DND-41 (cell line): Measurements from ENCODE around the gene TMEM132D.

Experiments used
- CTCF ChIP-seq: IDR thresholded peaks from 2 replicates; pipeline ENCODE4 v1.5.1; 2012; ENCODE audit warnings: borderline replicate concordance, low read length, moderate library complexity, mild to moderate bottlenecking; ENCODE audit not compliant: poor library complexity, severe bottlenecking; ENCODE audit errors: extremely low read depth
- EZH2 ChIP-seq: IDR thresholded peaks from 3 replicates; pipeline ENCODE4 v1.6.1; 2012; ENCODE audit warnings: borderline replicate concordance, low read depth, mild to moderate bottlenecking, moderate library complexity, low read length, inconsistent platforms; ENCODE audit not compliant: severe bottlenecking

- TF ChIP-seq EZH2 (no peak), CTCF (no peak)
Observed at GRCh38 chr12:129862561-129863175, 41.2 kb downstream of the TMEM132D start.
